ENCODE results near the gene MCM8. TPM values are rescaled to one million over a fixed set of nuclear protein-coding genes. Genes with fewer than 3 reads are reported as not detected.

The MCM8 gene
- total RNA-seq, 4 donors from 2014 or later, result 4.6 to 7.4 (median 6.0) TPM

GRCh38 chr20:6040540-6040939 is 90.1 kb downstream of the MCM8 start:
- H3K4me1 ChIP-seq, result no peaks in the 10 kb centered on the region
- 80 to 90% methylated on average over 5 to 6 of the region's 8 CpGs for WGBS, 2 donors (ENCODE audit: low coverage in 1 of 2)
- peaks cover 3 to 71% of the 10 kb centered on the region in 2 donors for H3K36me3 ChIP-seq
- no peaks in the 10 kb centered on the region for H3K9me3 ChIP-seq
- ATAC-seq, result no peak
- TF ChIP-seq EP300 (IDR thresholded peaks at IDR 0.05) (no peak), CTCF (IDR thresholded peaks at IDR 0.05) (no peak)
- H3K27ac ChIP-seq, result no peak overlapping the region
- no peak overlapping the region for H3K4me3 ChIP-seq
- H3K27me3 ChIP-seq, result no peaks in the 10 kb centered on the region

GRCh38 chr20:6040958-6041807 is 90.7 kb downstream of the MCM8 start:
- Histone ChIP-seq H3K36me3 (peaks cover 3 to 64% of the 10 kb centered on the region in 2 donors), H3K4me3 (no peak overlapping the region), H3K27ac (no peak overlapping the region), H3K27me3 (no peaks in the 10 kb centered on the region), H3K9me3 (no peaks in the 10 kb centered on the region), H3K4me1 (no peaks in the 10 kb centered on the region)
- TF ChIP-seq POLR2AphosphoS5 (IDR thresholded peaks at IDR 0.05), result no peak
- no peak for TF ChIP-seq POLR2A (IDR thresholded peaks at IDR 0.05)
- no peak for TF ChIP-seq EP300 (IDR thresholded peaks at IDR 0.05)
- no peak for TF ChIP-seq CTCF (IDR thresholded peaks at IDR 0.05)
- no peak for ATAC-seq
- WGBS, 2 donors (ENCODE audit: low coverage in 1 of 2), result 80% methylated on average over 7 of the region's 67 CpGs; no CpG with 5 or more reads in 1 of the 2 donors

GRCh38 chr20:6041808-6042265 is 91.4 kb downstream of the MCM8 start:
- H3K4me3 ChIP-seq, result no peak overlapping the region
- ATAC-seq, result peak; percentile 24
- 98% methylated on average over 8 of the region's 26 CpGs; no CpG with 5 or more reads in 1 of the 2 donors for WGBS, 2 donors (ENCODE audit: low coverage in 1 of 2)
- peaks cover 0 to 58% of the 10 kb centered on the region in 2 donors for H3K36me3 ChIP-seq
- H3K27me3 ChIP-seq, result no peaks in the 10 kb centered on the region
- no peaks in the 10 kb centered on the region for H3K9me3 ChIP-seq
- TF ChIP-seq POLR2AphosphoS5 (IDR thresholded peaks at IDR 0.05) (no peak), POLR2A (IDR thresholded peaks at IDR 0.05) (no peak), EP300 (IDR thresholded peaks at IDR 0.05) (no peak), CTCF (IDR thresholded peaks at IDR 0.05) (no peak)
- no peak overlapping the region for H3K27ac ChIP-seq
- no peaks in the 10 kb centered on the region for H3K4me1 ChIP-seq

- Histone ChIP-seq H3K4me3 (no peak overlapping the region), H3K36me3 (peaks cover 0 to 36% of the 10 kb centered on the region in 2 donors), H3K27me3 (no peaks in the 10 kb centered on the region), H3K4me1 (no peaks in the 10 kb centered on the region), H3K27ac (no peak overlapping the region), H3K9me3 (no peaks in the 10 kb centered on the region)
- no peak for ATAC-seq
- 40 to 100% methylated on average over 1 of the region's 2 CpGs for WGBS, 2 donors (ENCODE audit: low coverage in 1 of 2)
- TF ChIP-seq POLR2AphosphoS5 (IDR thresholded peaks at IDR 0.05) (no peak), CTCF (IDR thresholded peaks at IDR 0.05) (no peak), POLR2A (IDR thresholded peaks at IDR 0.05) (no peak), EP300 (IDR thresholded peaks at IDR 0.05) (no peak)
These were observed 93.7 kb downstream of the MCM8 start for GRCh38 chr20:6044115-6044514.

GRCh38 chr20:6045566-6045965 is 95.1 kb downstream of the MCM8 start:
- Histone ChIP-seq H3K9me3 (no peaks in the 10 kb centered on the region), H3K4me3 (no peak overlapping the region), H3K27me3 (peaks cover 5% of the 10 kb centered on the region), H3K27ac (no peak overlapping the region), H3K4me1 (no peaks in the 10 kb centered on the region), H3K36me3 (peaks cover 0 to 22% of the 10 kb centered on the region in 2 donors)
- TF ChIP-seq EP300 (IDR thresholded peaks at IDR 0.05) (no peak), POLR2AphosphoS5 (IDR thresholded peaks at IDR 0.05) (no peak), POLR2A (IDR thresholded peaks at IDR 0.05) (no peak), CTCF (IDR thresholded peaks at IDR 0.05) (no peak)
- ATAC-seq, result no peak

Measured in gastroesophageal sphincter (tissue), 4 donors.